ENCODE data around the gene TIGD6. TPM values are rescaled to one million over a fixed set of nuclear protein-coding genes. Genes with fewer than 3 reads are reported as not detected.

TIGD6 gene
- total and polyA plus RNA-seq, 2 experiments from 2014 or later, result 1.4 to 2.1 TPM

- peak overlapping the region; percentile 10; the same call in 1 of the 2 replicates for H3K27ac Mint-ChIP-seq
- Histone ChIP-seq H2AFZ (no peak overlapping the region), H3K27me3 (ENCODE audit: insufficient read depth) (no peaks in the 10 kb centered on the region), H3K4me1 (ENCODE audit: insufficient read depth) (no peaks in the 10 kb centered on the region), H3F3A (replicated peaks; ENCODE audit: low read depth) (no peaks in the 10 kb centered on the region), H3K36me3 (ENCODE audit: insufficient read depth) (peaks cover 39% of the 10 kb centered on the region), H3K27ac (ENCODE audit: low read depth) (no peak overlapping the region), H3K4me2 (no peak overlapping the region), H3K9me2 (ENCODE audit: insufficient read depth) (no peaks in the 10 kb centered on the region), H3K4me3 (no peak overlapping the region), H4K20me1 (replicated peaks; ENCODE audit: insufficient read depth) (peaks cover 11% of the 10 kb centered on the region), H3K79me2 (replicated peaks; ENCODE audit: insufficient read depth) (no peaks in the 10 kb centered on the region)
- DNase-seq (ENCODE audit: low spot score), result no peak
- no peak overlapping the region for H3K4me3 Mint-ChIP-seq
- peaks cover under 1% of the 10 kb centered on the region for H3K27me3 Mint-ChIP-seq (ENCODE audit: insufficient read depth, low read depth, poor library complexity)
- TF ChIP-seq NANOG (IDR thresholded peaks at IDR 0.05; ENCODE audit: borderline replicate concordance) (no peak), CTCF (conservative IDR thresholded peaks at IDR 0.05; ENCODE audit: low read depth in 2 of 2) (no peak), ZNF114 (CRISPR knock-in tag; IDR thresholded peaks at IDR 0.05) (no peak), CREB1 (CRISPR knock-in tag; IDR thresholded peaks at IDR 0.05; ENCODE audit: low read depth) (no peak), POLR2AphosphoS5 (IDR thresholded peaks at IDR 0.05; ENCODE audit: low read depth) (no peak), JUNB (IDR thresholded peaks at IDR 0.05; ENCODE audit: unreplicated experiment) (no peak), ZNF331 (CRISPR knock-in tag; IDR thresholded peaks at IDR 0.05; ENCODE audit: low read depth) (no peak), ZNF462 (CRISPR knock-in tag; IDR thresholded peaks at IDR 0.05) (no peak), STAT1 (IDR thresholded peaks at IDR 0.05; ENCODE audit: unreplicated experiment) (no peak), EZH2phosphoT487 (IDR thresholded peaks at IDR 0.05; ENCODE audit: unreplicated experiment) (no peak), EZH2 (IDR thresholded peaks at IDR 0.05; ENCODE audit: low read depth, unreplicated experiment) (no peak), ETS1 (IDR thresholded peaks at IDR 0.05) (no peak), REST (IDR thresholded peaks at IDR 0.05; ENCODE audit: unreplicated experiment) (no peak)
- peaks cover 4% of the 10 kb centered on the region for H3K4me1 Mint-ChIP-seq
- ATAC-seq, result no peak
- no peaks in the 10 kb centered on the region for H3K9me3 Mint-ChIP-seq
- H3K36me3 Mint-ChIP-seq (ENCODE audit: low read depth), result peaks cover 72% of the 10 kb centered on the region
Observed at GRCh38 chr5:150043657-150044328, 43.3 kb upstream of the TIGD6 start.

Data from GM23338 (cell line).